ENCODE measurements around the gene HLTF.

The HLTF gene

DNA sequence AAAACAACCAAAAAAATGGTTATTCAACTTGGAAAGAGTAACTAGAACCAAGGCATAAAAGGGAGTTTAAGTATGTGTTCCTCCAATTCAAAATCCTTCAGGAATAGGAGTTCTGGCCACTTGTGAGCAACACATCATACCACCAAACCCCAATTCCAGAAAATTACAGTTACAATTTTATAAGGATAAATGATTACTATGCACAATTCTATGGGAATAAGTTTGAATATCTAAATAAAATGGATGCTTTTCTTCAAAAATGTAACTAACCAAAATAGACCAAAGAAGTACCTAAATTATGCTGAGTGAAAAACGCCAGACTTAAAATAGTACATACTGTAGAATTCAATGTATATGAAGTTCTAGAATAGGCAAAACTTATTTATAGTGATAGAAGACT lies 4.6 kb downstream of the HLTF start:
- no peak for DNase-seq

DNA sequence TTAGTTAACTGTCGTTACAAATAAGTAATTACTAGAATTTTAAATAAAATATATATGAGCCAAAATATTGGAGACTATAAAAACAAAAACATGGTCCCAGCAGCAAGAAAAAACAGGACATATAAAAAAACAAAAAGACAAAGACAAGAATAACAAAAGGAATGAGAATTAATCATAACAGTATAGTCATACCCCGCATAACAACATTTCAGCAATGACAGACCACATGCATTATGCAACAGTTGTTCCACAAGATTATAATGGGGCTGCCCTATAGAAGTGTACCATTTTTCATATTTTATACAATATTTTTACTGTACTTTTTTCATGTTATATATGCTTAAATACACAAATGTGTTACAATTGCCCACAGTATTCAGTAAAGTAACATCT lies 5.6 kb downstream of the HLTF start:
- no peak for DNase-seq

DNA sequence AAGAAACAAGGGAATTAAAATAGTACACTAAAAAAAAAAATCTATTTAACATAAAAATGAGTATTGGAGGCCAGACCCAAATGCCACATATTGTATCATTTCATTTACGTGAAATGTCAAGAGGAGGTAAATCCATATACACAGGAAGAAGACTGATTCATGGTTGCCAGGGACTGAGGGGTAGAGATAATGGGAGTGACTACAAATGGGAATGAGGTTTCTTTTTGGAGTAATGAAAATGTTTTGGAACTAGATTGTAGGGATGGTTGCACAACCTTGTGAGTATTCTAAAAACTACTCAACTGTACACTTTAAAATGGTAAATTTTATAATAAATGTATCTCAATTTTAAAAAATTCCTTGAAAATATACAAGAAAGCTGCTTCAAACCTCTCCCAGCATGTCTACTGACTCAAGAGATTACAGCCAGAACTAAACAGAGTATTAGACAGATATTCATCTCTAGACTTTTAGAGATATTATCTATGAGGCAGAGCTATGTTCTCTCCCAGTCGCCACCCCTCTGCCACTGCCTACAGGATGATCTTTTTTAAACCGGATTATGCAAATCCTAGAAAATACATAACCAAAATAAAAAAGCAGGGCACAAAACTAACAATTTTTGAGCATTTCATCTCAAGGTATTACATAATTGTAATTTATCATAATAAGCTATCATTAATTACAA lies 6.2 kb downstream of the HLTF start:
- DNase-seq = no peak

DNA sequence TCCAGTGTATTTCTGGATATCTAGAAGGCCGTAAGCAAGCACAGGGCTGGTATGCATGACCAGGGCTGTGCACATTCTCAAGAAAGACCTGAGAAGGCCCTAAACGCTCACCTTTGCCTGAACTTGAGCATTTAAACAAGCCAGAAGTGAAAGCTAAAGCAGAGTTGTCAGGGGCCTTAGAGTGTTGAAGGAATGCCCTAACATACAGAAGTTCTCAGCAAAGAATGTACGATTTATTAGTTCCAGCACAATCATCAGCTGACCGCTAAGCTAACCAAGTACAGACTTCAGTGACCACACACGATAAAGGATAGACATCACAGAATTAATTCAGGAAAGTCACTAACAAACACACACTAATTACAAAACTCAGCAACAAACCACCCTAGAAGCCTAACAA lies 8.7 kb downstream of the HLTF start:
- no peak for DNase-seq

DNA sequence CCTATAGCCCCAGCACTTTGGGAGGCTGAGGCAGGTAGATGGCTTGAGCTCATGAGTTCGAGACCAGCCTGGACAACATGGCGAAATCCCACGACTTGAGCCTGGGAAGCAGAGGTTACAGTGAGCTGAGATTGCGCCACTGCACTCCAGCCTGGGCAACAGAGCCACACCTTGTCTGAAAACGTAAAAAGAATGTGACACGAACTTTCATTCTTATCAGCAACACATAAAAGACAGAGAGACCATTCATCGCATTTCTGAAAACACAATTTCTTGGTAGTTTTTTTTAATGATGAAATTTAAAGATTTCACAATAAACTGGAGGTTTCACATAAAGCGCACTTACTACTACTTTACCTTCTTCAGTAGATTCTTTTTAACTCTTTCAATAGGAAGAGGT lies 18.4 kb downstream of the HLTF start:
- no peak for DNase-seq

DNA sequence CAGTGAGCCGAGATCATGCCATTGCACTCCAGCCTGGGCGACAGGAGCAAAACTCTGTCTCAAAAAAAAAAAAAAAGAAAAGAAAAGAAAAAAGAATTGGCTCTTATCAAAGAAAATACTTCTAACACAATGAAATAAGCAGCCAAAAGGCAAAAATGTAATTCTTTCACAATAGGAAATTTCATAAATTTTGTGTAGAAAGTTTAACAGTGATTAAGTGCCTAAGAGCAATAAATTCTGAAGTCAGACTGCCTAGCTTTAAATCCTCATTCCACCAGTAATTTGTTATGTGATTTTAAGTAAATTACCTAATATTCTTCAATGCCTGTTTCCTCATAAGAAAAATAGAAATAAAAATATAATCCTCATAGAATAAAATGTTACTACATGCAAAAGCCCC lies 24.6 kb downstream of the HLTF start:
- no peak for DNase-seq

DNA sequence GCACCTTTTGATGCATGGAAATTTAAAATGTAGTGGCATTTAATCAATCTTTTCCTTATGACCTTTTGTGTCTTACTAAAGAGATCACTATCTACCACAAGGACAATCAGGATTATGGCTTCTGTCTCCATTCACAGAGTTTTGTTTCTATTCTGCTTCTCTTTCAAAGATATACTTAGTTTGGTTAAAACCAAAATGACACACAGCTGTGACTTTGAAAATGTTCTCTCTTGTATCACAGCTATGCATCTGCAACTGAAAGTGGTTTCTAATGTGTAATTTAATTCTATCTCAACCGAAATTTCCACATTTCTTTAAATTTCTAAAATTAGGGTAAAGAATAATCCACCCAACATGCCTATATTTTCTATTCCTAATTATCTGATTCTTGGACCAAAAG lies 27.7 kb downstream of the HLTF start:
- DNase-seq = no peak

DNA sequence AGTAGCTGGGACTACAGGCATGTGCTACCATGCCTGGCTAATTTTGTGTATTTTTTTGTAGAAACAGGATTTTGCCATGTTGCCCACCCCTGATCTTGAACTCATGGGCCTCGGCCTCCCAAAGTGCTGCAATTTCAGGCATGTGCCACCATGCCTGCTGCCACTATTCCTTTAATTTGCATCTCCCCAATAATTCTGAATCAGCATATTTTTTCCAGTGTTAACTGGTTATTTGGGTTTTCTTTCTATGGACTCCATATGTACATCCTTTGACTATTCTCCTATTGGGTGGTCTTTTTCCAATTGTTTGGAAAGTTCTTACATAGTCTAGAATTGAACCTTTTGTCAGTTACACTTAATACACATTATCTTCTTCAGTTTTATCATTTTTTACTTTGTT lies 28.1 kb downstream of the HLTF start:
- no peak for DNase-seq

DNA sequence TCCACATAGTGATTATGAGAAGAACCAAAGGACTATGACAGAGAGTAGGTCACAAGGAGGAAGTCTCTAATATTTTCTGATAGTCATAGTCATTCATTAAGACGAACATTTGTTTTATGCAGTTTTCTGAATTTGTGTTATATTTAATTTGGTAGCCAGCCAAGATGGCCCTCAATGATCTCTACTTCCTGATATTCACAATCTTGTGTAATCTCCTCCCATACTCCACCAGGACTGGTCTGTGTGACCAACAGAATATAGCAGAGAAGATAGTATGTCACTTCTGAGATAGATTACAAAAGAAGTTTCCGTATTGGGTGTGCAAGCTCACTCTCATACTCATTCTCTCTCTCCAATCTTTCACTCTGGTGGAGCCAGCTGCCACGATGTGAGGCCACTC lies 30.8 kb downstream of the HLTF start:
- DNase-seq = no peak

DNA sequence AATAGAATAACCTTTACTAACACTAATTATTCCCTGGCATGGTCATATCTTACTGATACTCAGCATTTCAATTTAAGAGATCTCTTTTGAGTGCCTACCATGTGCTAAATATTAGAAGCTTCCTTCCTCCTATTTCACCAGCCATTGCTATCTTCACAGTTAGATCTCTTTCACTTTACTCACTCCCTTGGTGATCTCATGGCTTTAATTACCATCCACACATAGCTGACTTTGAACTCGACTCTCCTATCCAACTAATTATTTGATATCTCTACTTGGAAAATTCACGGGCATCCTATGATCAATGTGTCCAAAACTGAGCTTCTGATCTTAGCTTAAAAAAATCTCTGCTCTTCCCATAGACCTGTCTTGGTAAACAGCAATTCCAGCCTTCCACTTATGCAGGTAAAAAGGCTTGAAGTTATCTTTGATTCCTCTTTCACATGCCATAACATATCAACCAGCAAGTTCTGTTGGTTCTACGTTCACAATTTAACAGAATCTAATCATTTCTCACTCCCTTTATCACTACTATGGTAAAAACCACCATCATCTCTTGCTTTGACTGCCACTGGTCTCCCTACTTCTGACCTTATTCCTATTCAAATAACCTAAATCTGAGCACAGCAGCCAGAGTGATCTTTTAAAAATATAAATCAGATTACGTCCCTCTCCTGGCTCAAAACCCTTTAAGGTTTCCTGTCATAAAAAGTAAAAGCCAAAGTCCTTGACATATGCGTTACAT lies 41.8 kb downstream of the HLTF start:
- DNase-seq = no peak

DNA sequence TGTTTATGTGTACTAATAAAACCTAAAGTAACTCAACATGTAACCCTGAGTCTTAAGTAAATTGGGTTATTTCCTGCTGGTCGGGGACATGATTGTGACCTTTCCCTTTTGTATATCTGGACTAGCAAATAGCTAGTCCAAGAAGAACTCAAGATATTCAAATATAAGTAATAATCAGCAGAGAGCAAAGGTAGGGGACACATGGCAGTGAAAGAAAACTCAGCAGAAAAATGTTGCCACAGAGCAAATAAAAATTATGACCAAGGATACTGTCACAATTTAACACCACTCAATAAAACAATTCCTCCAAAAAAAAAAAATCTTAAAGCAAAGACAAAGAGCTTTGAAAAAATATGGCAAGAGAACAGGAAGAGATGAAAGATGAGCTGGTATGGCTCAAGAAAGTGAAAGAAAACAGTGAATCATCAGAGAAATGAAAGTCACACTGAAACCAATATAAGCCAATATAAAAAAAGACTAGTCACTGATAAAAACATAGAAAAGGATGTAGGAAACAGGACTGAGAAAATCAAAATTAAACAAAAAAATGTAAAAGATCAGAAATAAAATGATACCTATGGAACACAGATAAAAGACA lies 43.4 kb downstream of the HLTF start:
- peak; percentile 15 for DNase-seq

DNA sequence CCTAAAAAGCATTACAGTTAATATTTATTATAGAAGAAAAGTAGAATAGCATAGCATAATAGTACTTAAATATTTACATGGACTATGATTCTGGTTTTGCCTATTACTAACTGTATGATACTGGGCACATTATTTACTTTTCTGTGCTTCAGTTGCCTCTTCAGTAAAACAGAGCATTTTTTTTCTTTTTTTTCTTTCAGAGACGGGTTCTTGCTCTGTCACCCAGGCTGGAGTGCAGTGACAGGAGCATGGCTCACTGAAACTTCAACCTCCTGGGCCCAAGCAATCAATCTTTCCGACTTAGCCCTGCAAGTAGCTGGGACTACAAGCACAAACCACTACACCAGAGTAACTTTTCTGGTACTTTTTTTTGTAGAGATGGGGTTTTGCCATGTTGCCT lies 48.0 kb downstream of the HLTF start:
- DNase-seq = no peak

DNA sequence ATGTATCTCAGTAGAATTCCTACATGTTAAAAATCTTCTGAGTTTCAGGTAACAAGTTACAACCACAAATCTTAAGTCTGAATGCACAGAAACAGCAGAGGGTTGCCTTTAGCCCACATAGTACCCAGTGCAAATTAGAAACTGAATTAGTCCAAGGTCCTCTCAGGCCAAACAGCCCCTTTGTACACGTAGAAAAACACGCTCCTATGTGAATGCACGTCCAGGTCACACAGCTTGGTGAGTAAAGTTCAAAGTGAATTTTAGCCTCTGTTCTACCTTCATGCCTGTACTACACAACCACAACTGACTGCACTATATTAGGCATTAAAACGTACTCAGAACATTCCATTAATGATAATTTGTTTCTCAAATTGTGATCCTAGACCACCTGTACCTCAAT lies 48.6 kb downstream of the HLTF start:
- DNase-seq = no peak

DNA sequence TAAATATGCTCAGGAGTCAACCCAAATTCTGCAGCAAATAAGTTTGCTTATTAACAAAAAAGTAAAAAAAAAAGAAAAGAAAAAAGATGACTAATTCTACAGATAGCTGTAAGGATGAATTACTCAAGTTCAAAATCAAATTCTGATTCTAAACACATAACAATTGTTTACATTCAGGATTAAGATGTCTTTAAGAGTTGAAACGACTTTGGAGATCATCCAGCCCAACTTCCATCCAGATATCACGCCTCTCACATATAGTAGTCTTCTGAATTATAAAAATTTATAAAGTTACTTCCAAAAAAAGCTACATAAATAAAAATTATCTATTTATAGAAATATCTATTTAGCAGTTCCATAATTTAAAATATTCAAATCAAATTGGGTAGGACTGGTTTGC lies 55.2 kb downstream of the HLTF start:
- DNase-seq = no peak

DNA sequence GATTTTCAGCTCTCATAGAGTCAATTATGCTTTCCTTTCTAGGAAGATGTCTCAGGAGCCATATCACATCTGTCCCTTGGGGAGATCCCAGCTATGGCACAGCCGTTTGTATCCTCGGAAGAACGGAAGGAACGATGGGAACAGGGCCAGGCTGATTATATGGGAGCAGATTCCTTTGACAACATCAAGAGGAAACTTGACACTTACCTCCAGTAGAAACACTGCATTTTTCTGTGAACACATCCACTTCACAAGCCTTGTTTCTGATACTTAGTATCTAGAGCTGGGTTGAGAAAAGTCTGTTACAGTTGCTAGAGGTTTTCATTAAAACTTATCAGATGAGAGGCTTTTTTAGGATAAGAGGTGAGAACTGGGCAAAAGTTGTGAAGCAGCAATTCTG lies 59.6 kb downstream of the HLTF start:
- DNase-seq = no peak

DNA sequence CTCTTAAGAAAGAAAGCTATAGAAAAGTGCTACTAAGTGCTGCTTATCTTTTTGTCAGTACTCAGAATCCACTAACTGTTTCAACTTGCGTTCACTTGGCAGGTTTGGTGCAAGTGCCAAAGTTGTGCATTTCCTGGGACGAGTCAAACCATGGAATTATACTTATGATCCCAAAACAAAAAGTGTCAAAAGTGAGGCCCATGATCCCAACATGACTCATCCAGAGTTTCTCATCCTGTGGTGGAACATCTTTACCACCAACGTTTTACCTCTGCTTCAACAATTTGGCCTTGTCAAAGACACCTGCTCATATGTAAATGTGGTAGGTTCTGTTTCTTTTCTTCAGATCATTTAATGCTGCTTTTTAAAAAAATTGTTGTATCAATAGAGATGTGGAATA lies 62.4 kb downstream of the HLTF start:
- no peak for DNase-seq

DNA sequence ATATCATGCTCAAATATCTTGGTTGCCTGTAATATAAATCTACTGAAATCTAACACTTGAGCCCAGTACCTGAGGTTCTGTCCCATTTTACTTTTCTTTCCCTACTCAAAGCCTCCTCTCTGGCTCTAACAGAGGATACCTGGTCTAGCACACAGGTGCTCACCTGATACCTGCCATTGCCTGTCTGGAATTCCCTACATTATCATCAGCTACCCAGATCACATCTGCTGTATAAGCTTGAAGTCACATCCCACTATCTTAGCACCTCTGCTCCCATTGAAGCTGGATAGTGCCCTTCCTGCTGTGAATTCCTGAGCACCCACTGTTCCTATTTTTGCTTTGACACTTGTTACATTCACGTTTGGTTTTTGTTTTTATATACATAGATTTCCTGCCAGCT lies 64.5 kb downstream of the HLTF start:
- DNase-seq = no peak

DNA sequence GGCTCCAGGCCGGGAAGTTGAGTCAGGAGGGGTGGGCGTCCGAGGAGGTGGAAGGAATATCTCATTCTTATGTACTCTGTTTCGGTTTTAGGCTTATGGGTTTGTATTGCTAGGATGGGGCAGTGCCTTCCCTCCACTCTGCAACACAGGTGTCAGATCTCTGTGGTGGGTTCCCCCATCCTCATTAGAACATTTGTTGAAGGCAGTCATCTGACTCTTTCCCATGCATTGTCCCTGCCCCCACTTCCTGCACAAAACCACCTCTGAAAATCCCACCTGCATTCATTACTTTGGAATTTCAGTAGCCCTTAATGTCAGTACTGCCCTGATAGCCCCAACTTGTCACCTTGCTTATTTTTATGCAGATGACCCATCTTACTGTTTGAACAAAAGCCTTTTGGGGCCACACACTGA lies 65.5 kb downstream of the HLTF start:
- DNase-seq = no peak

DNA sequence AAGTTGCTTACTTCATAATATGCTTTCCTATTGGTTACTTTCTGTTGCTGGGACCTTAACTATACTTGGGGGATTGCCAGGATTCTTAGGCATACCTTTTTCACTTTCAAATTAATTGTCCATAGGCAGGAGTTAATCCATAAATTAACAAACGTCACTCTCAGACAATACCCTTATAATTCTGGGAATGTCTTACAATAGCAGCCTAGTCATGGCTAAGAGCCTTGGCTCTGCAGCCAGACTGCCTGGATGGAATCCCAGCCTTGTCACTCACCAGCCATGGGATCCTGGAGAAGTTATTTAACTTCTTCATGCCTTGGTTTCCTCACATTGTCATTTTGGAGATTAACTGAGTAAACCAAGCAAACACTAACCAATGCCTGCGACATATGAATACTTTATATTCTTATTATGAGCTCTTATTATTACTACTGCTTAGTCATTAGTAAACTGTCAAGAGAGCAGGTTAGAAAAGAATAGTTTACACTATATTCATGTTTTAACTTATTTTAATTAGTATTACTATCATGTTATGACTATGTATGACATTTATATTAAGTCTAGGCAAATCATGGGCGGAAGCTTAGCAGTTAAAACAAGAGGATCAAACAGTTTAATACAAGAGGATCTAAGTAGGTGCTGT lies 66.0 kb downstream of the HLTF start:
- no peak for DNase-seq

DNA sequence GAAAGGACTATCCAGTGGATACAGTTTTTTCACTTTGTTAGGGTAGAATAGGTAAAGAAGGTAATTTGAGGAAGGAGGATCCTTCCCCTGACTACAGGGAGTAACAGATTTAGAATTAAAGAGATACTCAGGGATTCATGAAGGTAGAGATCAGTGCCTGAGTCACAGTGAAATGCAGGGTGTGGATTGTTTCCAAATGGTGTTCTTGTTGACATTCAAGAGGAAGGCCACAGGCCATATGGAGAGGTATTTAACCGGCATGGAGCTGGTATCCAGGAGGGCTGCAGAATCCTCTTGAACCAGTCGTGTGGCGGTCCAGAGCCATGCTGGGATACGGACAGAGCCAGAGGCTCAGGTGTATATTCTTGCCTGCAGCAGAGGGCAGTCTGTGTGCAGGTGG lies 66.8 kb downstream of the HLTF start:
- DNase-seq = no peak

DNA sequence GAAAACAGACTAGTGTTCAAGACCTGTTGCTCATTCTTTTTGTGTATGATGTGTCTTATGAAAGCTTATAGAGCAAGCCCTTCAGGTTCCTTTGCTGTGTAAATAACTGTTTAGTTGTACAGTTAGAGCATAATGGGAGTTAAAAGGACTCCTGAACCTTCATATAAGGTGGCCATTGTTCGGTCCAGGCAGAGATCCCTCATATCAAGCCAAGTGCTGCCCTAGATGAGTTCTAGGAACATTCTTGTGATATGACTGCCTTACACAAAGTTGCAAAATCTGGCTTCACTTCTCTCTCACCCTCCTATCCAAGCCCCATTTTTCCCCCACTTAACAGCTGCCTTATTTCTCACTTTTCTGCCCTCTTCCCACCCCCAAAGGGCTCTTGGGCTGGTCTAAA lies 68.1 kb downstream of the HLTF start:
- no peak for DNase-seq

DNA sequence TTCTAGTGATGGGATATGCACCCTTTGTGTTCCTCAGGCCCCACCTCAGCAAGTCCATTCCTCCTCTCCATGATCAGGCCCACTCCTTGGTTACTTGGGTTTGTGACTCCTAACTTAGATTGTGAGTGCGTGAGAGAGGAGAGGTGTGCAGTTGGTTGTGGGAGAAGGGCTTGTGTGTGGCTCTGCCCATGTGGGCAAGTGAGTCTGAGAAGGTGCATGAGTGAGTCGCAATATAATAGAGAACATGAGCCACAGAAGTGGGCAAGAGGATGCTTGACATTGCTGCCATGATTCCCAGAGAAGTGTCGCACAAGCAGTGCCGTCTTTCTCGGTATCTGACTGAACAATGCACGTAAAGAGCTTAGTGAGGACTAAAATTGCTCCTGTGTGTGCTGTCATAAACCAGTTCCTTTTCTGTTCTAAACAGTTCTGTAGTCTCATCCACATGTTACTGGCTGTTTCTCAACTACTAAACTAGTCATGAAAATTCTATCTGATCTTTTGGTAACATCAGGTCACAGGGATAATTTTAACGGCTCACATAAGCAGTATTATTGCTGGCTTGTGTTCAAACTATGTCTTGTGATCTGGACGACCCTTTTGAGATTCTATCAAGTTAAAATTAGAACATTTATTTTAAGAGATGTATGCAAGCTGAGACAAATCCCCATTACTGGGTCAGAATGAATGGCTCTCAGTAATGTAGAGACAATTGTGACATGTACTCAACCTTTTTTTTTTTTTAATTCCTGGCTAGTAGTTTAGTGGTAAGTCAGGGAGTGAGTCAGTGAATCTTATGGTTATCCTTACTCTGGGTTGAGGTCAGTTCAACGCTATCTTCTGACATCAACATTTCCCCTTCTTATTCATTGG lies 69.4 kb downstream of the HLTF start:
- peak; percentile 77 for DNase-seq

DNA sequence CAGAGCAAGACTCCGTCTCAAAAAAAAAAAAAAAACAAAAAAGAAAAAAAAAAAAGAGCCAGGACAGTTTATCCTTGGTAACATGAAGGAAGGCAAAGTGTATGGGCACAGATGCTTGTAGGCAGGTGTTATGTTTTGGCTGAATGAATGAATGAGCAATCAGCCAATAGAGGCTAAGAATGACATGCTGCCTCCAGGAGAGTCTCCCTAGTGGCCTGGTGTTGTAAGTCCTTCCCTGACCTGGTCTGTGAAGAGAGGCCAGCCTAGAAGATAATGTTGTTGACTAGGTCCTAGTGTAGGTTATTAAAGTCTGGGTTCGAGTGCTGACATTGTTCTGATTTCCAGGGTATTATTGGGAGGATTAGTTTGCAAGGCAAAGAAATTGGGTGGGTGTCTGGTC lies 70.1 kb downstream of the HLTF start:
- DNase-seq = no peak

All from kidney glomerular epithelial cell (primary cell).